ENCODE results near the gene AK9.

AK9 gene

GRCh38 chr6:109626311-109626710, 64.7 kb downstream of the AK9 start:
- no peak for TF ChIP-seq CTCF (IDR thresholded peaks at IDR 0.05)
- Histone ChIP-seq H3K4me1 (no peaks in the 10 kb centered on the region), H3K27me3 (no peaks in the 10 kb centered on the region), H3K36me3 (peaks cover 0 to 13% (median 0%) of the 10 kb centered on the region in 3 donors), H3K27ac (no peak overlapping the region), H3K4me3 (no peak overlapping the region), H3K9me3 (peaks cover 0 to 26% (median 6%) of the 10 kb centered on the region in 3 donors)
- no peak for DNase-seq
- intact Hi-C loops (cut with DNase I; ENCODE audit: low total_unique reads) = no loop called here

- DNase-seq = no peak
- intact Hi-C loops (cut with DNase I; ENCODE audit: low total_unique reads) = no loop called here
Measured at GRCh38 chr6:109625199-109625598, 65.8 kb downstream of the AK9 start.

GRCh38 chr6:109623288-109623687, 67.7 kb downstream of the AK9 start:
- Histone ChIP-seq H3K36me3 (no peaks in the 10 kb centered on the region), H3K9me3 (peaks cover 0 to 23% (median 6%) of the 10 kb centered on the region in 3 donors), H3K27me3 (no peaks in the 10 kb centered on the region), H3K27ac (no peak overlapping the region), H3K4me3 (no peak overlapping the region), H3K4me1 (no peaks in the 10 kb centered on the region)
- TF ChIP-seq CTCF (IDR thresholded peaks at IDR 0.05) = no peak
- intact Hi-C loops (cut with DNase I; ENCODE audit: low total_unique reads) = no loop called here
- no peak for DNase-seq

More at GRCh38 chr6:109625199-109625598, 65.8 kb downstream of the AK9 start:
- peaks cover 0 to 26% (median 6%) of the 10 kb centered on the region in 3 donors for H3K9me3 ChIP-seq
- no peaks in the 10 kb centered on the region for H3K4me1 ChIP-seq
- TF ChIP-seq CTCF (IDR thresholded peaks at IDR 0.05) = no peak
- no peaks in the 10 kb centered on the region for H3K27me3 ChIP-seq
- H3K4me3 ChIP-seq = no peak overlapping the region
- H3K27ac ChIP-seq = no peak overlapping the region
- H3K36me3 ChIP-seq = peaks cover 0 to 6% (median 0%) of the 10 kb centered on the region in 3 donors

- H3K9me3 ChIP-seq = peaks cover 0 to 9% (median 0%) of the 10 kb centered on the region in 3 donors
- no peaks in the 10 kb centered on the region for H3K4me1 ChIP-seq
- no peak overlapping the region for H3K4me3 ChIP-seq
- no peak for TF ChIP-seq CTCF (IDR thresholded peaks at IDR 0.05)
- no peaks in the 10 kb centered on the region for H3K27me3 ChIP-seq
- no peak for DNase-seq
- intact Hi-C loops (cut with DNase I; ENCODE audit: low total_unique reads) = no loop called here
- peaks cover 17 to 36% (median 34%) of the 10 kb centered on the region in 3 donors for H3K36me3 ChIP-seq
- no peak overlapping the region for H3K27ac ChIP-seq
Measured at GRCh38 chr6:109612268-109612667, 78.7 kb downstream of the AK9 start.

GRCh38 chr6:109611502-109611901, 79.5 kb downstream of the AK9 start:
- intact Hi-C loops (cut with DNase I; ENCODE audit: low total_unique reads) = no loop called here
- DNase-seq = no peak
- H3K9me3 ChIP-seq = peaks cover 0 to 9% (median 0%) of the 10 kb centered on the region in 3 donors
- no peaks in the 10 kb centered on the region for H3K27me3 ChIP-seq
- peaks cover 17 to 42% (median 38%) of the 10 kb centered on the region in 3 donors for H3K36me3 ChIP-seq
- no peak overlapping the region for H3K27ac ChIP-seq
- no peak for TF ChIP-seq CTCF (IDR thresholded peaks at IDR 0.05)
- H3K4me3 ChIP-seq = no peak overlapping the region
- no peaks in the 10 kb centered on the region for H3K4me1 ChIP-seq

GRCh38 chr6:109610590-109610989, 80.4 kb downstream of the AK9 start:
- no peaks in the 10 kb centered on the region for H3K27me3 ChIP-seq
- H3K27ac ChIP-seq = no peak overlapping the region
- H3K4me1 ChIP-seq = no peaks in the 10 kb centered on the region
- TF ChIP-seq CTCF (IDR thresholded peaks at IDR 0.05) = no peak
- peaks cover 17 to 47% (median 47%) of the 10 kb centered on the region in 3 donors for H3K36me3 ChIP-seq
- peaks cover 0 to 9% (median 0%) of the 10 kb centered on the region in 3 donors for H3K9me3 ChIP-seq
- DNase-seq = no peak
- no peak overlapping the region for H3K4me3 ChIP-seq
- intact Hi-C loops (cut with DNase I; ENCODE audit: low total_unique reads) = no loop called here
